ENCODE results near the gene GRIFIN.
"Not testable (repeated sequence)": the region's sequence is repeated elsewhere in the genome, so short reads cannot be mapped to it uniquely, and the experiment has no call there.

GRIFIN gene

GRCh38 chr7:2477447-2478398, 1.5 kb upstream of the GRIFIN start:
- DNase-seq = peak; percentile 68

- no peak for DNase-seq
Observed at GRCh38 chr7:2476776-2477446, 713 bp upstream of the GRIFIN start.

- no peak for DNase-seq
Observed at GRCh38 chr7:2475678-2476015, 551 bp downstream of the GRIFIN start.

- no peak for DNase-seq
Observed at GRCh38 chr7:2474813-2475677, 1.2 kb downstream of the GRIFIN start.

GRCh38 chr7:2474224-2474623, 2.0 kb downstream of the GRIFIN start:
- no peak for DNase-seq

GRCh38 chr7:2473496-2474180, 2.6 kb downstream of the GRIFIN start:
- DNase-seq = no peak

- no peak for DNase-seq
Observed at GRCh38 chr7:2472739-2473138, 3.5 kb downstream of the GRIFIN start.

- no peak for DNase-seq
Observed at GRCh38 chr7:2471396-2471795, 4.8 kb downstream of the GRIFIN start.

GRCh38 chr7:2471022-2471329, 5.2 kb downstream of the GRIFIN start:
- no peak for DNase-seq

- no peak for DNase-seq
Observed at GRCh38 chr7:2470204-2471021, 5.8 kb downstream of the GRIFIN start.

- DNase-seq = not testable (repeated sequence)
Observed at GRCh38 chr7:2469460-2470203, 6.6 kb downstream of the GRIFIN start.

GRCh38 chr7:2468227-2468626, 8.0 kb downstream of the GRIFIN start:
- DNase-seq = no peak

- no peak for DNase-seq
Observed at GRCh38 chr7:2466675-2467074, 9.5 kb downstream of the GRIFIN start.

GRCh38 chr7:2465928-2466327, 10.3 kb downstream of the GRIFIN start:
- no peak for DNase-seq

- no peak for DNase-seq
Observed at GRCh38 chr7:2462731-2463130, 13.5 kb downstream of the GRIFIN start.

GRCh38 chr7:2461268-2462026, 14.8 kb downstream of the GRIFIN start:
- no peak for DNase-seq

GRCh38 chr7:2460641-2461040, 15.6 kb downstream of the GRIFIN start:
- DNase-seq = no peak

- DNase-seq = no peak
Observed at GRCh38 chr7:2460188-2460587, 16.0 kb downstream of the GRIFIN start.

- DNase-seq = no peak
Observed at GRCh38 chr7:2459674-2460073, 16.5 kb downstream of the GRIFIN start.

GRCh38 chr7:2453849-2454248, 22.3 kb downstream of the GRIFIN start:
- not testable (repeated sequence) for DNase-seq

Measured in CD4-positive, alpha-beta T cell treated with Interleukin-10 for 1 hour (primary cell).